ENCODE results near the gene WDR45. TPM values are rescaled to one million over a fixed set of nuclear protein-coding genes. Genes with fewer than 3 reads are reported as not detected.
"Not testable (repeated sequence)": the region's sequence is repeated elsewhere in the genome, so short reads cannot be mapped to it uniquely, and the experiment has no call there.

WDR45 gene
- total RNA-seq, result 79.0 TPM
- long read RNA-seq, transcript WDR45-206 (11 exons, 1,381 nt), result minor isoform, 7 of 123 reads
- long read RNA-seq, transcript WDR45-207 (11 exons, 1,639 nt), result major isoform, 59 of 123 reads
- long read RNA-seq, transcript WDR45-201 (11 exons, 1,444 nt), result minor isoform, 5 of 123 reads
- long read RNA-seq, transcript WDR45-224 (10 exons, 1,301 nt), result minor isoform, 8 of 123 reads
- long read RNA-seq, partial matches to known transcripts, result 12 of 123 reads
- long read RNA-seq, other reads (novel, unspliced or antisense), result 31 of 123 reads

DNA sequence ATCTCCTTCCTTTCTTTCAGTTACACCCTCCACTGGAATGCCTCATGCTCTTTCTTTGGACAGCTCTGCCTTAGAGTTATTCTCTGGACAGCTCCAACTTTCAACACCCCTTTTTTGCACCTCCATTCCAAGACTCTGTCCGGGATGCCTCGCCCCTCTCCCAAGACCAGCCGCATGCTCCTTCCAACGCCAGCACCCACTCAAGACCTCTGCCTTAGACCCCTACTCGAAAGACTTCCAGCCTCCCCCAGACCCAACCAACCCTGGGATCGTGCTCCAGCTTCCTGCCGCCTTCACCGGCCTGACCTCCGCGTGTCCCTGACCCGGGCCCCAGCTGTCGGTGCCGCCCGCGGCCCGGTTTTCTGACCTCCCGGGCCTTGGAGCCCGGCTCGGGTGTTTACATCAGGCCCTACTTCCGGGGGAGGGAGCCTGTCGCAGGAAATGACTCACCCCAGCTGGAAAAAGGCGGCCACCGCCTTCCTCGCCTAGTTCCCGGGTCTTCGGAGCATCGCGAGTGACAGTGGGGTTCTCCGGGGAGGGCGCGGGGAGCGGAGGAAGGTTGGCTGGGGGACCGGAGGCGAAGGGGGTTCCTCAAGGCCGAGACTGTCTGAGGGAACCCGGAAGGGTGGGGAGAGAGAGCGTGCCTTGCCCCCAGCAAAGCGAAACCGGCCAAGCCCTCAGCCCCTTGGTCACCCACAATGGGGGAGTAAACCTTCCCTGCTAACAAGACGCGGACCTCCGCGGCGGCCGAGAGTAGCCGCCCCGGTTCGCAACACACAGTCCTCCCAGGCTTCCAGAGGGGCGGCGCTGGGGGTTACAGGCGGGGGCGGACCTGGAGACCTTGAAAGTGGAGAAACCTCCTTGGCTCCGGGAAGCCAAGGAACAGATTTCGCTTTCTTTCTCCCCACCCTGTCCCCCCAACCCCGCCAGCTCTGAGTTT lies at the start of gene WDR45:
Gene WDR45, minus strand, starts transcription at position 399 of the 940 bp plus-strand sequence. CDS start 1,792 bp downstream, outside the sequence.
- DNase-seq, result peak; percentile 81

DNA sequence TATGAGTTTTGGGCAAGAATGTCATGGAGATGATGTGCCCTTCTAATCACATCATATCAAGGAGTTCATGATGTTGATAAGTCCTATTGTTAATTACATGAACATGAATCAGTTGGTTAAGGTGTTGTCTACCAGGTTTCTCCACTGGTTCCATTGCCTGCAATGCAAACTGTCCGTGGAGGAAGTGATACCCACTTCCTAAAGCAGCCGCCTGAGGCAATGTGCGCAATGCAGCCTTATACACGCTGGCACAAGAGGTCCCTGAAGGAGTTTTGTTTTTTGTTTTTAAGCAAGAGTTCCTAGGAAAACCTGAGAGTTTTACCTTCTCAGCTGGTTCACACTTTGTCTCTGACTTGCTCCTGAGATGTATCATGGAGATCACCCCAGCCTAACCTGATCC lies 49.7 kb upstream of the WDR45 start:
- ATAC-seq (ENCODE audit: poor library complexity) (no peak), DNase-seq (no peak)
- intact Hi-C loops (cut with DNase I), result no loop called here

More for the DNA sequence above, at the start of gene WDR45:
- ATAC-seq (ENCODE audit: poor library complexity), result peak; percentile 94
- intact Hi-C loops (cut with DNase I), result no loop called here

DNA sequence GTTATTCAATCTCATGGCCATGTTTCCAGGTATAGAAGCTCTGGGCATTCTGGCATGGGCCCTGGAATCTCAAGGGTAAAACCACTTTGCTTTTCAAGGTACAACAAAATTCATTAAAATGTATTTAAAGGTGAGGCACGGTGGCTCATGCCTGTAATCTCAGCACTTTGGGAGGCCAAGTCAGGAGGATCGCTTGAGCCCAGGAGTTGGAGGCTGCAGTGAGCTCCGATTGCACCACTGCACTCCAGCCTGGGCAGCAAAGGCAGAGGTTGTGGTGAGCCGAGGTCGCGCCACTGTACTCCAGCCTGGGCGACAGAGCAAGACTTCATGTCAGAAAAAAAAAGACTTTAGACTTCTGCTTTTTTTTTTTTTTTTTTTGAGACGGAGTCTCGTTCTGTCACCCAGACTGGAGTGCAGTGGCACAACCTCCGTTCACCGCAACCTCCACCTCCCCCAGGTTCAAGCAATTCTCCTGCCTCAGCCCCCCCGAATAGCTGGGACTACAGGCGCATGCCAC lies 48.1 kb upstream of the WDR45 start:
- intact Hi-C loops (cut with DNase I); ATAC-seq (ENCODE audit: poor library complexity); DNase-seq: not testable (repeated sequence)

DNA sequence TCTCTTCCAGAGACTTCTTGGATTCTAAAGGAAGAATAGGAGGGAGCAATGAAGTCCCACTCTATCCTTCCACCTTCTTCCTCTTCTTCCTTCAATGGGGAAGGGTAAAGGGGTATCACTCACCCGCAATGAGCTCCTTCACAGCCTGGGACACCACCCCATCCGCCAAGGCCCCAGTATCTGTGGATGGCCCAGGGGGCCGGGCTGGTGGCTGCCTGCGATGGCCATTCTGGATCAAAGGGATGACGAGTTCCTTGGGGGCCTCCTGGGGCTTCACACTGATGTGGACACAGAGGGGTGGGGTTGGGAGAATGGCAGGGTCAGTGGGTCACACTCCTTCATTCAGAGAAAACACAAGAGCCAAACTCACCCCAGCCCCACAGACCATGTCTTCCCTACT lies 42.8 kb upstream of the WDR45 start:
- intact Hi-C loops (cut with DNase I), result no loop called here
- no peak for ATAC-seq (ENCODE audit: poor library complexity)
- DNase-seq, result no peak

DNA sequence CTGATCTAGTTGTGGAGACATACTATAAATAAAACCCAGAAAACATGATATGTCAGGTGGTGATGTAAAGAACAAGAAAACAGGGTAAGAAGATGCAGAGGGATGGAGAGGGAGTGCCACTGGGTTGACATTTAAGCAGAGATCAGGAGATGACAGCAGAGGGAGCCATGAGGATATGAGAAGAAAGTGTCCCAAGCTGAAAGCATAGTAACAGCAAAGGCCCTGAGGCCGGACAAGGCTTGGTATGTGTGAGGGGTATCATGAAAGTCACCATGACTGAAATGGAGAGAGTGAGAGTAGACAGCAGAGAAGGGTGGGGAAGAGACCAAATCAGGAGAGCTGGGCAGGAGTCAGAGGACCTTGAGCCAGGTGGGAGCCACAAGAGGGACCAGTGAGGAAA lies 40.4 kb upstream of the WDR45 start:
- DNase-seq, result no peak
- ATAC-seq (ENCODE audit: poor library complexity), result no peak
- intact Hi-C loops (cut with DNase I), result no loop called here

DNA sequence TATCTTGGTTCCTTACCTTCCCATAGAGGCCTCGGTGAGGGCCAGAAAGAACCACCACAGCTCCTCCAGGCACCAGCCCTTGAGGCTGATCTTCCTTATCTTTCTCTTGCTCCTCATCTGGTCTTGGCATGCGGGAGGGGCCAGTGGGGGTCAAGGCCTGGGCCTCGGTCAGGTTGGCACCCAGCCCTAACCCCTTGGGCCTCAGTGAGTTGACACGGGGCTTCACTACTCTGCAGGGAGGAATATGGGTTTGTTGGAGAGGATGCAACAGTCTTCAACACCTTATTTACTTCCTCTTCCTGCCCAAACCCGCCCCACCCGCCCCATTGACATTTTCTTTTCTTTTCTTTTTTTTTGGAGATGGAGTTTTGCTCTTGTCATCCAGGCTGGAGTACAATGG lies 37.9 kb upstream of the WDR45 start:
- DNase-seq, result no peak
- intact Hi-C loops (cut with DNase I), result no loop called here
- ATAC-seq (ENCODE audit: poor library complexity), result no peak

DNA sequence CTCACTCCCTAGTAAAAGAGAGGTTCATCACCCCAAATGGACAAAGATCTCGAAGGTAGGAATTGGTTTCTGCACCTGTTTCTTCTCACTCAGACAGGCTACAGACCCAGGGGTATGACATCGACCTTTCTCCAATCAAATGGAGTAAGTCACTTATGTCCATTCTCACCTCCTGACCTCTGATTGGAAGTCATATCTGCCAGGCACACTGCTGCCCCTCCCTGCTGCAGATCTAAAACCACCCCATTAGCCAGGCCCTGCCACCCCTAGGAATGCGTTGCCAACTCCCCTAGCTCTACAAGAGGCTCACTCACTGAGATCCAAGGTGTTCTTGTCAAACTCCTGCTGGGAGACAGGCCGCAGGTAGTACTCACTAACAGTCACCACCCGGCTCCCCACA lies 37.0 kb upstream of the WDR45 start:
- intact Hi-C loops (cut with DNase I), result no loop called here
- DNase-seq (no peak), ATAC-seq (ENCODE audit: poor library complexity) (no peak)

DNA sequence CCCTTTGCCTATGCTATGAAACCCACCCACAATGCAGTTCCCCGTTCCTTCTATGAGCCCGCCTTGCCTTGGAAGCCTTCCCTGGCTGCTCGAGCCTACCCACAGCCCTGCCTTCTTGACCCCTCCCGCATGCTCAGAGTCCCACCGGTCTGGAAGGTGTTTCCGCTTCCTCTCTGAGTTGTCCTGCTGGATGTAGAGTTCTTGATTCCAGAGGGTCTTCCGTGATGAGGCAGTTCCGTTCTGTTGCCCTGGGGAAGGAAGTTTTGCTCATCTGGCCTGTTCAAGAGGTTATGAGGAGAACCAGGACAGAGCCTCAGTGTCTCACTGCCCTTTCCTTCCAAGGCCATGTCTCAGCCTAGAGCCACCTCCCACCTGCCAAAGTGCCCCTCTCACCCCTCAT lies 36.4 kb upstream of the WDR45 start:
- intact Hi-C loops (cut with DNase I), result no loop called here
- ATAC-seq (ENCODE audit: poor library complexity) (no peak), DNase-seq (no peak)

DNA sequence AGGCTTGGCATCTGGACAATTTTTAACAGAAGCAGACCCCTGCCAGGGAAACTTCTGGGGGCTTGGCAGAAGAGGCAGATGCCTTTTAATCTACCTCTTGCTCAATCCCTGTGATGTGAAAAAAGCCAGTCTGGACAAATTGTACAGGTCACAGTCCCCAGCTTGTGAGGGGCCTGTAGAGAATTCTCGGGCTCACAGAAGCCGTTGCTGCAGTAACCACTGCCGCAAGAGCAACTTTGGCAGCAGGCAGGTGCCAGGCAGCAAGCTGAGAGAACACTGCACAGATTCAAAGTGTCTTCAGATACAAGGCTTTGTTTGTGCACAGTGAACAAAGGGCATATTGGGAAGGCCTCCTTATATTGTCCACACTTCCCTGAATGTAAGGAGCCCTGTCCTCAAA lies 32.1 kb upstream of the WDR45 start:
- DNase-seq (no peak), ATAC-seq (ENCODE audit: poor library complexity) (peak; percentile 31)
- intact Hi-C loops (cut with DNase I), result no loop called here

DNA sequence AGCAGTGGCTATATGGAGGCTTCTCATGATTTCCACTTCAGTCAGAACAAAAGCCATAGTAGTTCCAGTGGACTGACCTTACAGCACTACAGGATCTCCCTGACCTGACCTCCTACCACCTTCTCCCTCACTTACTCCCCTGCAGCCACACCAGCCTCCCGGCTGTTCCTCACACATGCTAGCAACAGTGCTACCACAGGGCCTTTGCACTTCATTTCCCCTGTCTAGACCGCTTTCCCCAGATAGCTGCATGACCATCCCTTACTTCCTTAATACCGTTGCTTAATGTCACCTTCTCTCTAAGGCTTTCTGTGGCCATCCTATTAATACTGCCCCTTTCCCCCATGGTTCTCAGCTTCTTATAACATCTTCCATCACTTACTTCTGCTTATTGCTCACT lies 30.7 kb upstream of the WDR45 start:
- DNase-seq (no peak), ATAC-seq (ENCODE audit: poor library complexity) (no peak)
- intact Hi-C loops (cut with DNase I), result no loop called here

DNA sequence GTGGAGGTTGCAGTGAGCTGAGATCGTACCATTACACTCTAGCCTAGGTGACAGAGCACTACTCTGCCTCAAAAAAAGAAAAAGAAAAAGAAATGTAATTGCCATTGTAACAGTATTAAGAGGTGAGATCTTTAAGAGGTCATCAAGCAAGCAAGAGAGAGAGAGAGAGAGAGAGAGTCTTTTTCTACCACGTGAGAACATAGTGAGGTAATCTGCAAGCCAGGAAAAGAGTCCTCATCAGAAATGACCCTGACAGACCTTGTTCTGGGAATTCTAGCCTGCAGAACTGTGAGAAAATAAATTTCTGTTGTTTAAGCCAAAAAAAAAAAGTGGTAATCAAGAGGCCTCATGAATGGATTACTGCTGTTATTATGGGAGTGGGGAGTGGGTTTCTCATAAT lies 29.0 kb upstream of the WDR45 start:
- intact Hi-C loops (cut with DNase I), result no loop called here
- DNase-seq (no peak), ATAC-seq (ENCODE audit: poor library complexity) (no peak)

DNA sequence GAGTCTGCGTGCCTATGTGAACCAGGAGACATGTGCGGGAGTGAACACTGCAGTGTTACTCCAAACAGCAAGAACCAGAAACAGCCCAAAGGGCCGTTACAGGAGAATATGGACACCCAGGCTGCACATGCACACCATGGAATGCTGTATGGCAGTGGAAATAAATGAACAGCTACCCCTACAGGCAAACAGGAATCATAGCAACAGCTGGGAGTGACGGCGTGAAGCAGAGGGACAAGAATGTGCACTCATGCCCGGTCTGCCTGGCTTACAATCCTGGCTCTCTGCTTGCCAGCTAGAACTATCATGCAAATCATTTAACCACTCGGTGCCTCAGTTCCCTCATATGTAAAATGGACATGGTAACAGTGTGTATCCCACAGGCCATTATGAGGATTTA lies 27.2 kb upstream of the WDR45 start:
- intact Hi-C loops (cut with DNase I), result no loop called here
- peak; percentile 83 for ATAC-seq (ENCODE audit: poor library complexity)
- peak; percentile 42 for DNase-seq

DNA sequence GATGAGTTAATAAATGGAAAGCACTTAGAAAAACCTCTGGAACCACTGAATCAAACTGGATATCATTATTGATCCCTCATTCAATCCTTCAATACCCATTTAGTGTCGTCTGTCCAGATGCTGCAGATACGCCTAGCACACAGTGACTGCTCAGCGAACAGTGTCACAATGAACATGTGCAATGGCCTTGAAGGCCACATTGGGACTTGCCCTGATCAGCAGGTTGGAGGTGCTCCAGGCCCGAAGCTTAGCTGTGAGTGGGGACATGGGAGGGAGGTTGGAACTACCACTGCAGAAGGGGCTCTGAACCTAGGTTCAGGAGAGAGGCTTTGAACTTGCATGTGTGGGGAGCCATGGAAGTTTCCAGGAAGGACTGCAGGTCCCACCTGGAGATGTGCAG lies 26.6 kb upstream of the WDR45 start:
- no peak for ATAC-seq (ENCODE audit: poor library complexity)
- intact Hi-C loops (cut with DNase I), result no loop called here
- no peak for DNase-seq

DNA sequence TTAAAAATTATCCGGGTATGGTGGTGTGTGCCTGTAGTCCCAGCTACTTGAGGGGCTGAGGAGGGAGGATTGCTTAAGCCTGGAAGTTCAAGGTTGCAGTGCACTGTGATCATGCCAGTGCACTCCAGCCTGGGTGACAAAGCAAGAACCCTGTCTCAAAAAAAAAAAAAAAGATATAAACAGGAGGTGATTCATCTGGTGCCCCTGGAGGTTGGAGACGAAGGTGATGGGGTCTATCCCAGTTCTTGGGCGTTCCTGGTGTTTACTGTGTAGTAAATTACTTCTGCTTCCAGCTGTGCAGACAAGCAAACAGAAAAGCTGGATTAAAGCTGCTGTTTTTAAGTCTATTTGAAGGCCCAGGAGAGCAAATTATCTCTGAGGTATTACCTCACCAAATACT lies 23.9 kb upstream of the WDR45 start:
- no peak for DNase-seq
- ATAC-seq (ENCODE audit: poor library complexity), result no peak
- intact Hi-C loops (cut with DNase I), result no loop called here

DNA sequence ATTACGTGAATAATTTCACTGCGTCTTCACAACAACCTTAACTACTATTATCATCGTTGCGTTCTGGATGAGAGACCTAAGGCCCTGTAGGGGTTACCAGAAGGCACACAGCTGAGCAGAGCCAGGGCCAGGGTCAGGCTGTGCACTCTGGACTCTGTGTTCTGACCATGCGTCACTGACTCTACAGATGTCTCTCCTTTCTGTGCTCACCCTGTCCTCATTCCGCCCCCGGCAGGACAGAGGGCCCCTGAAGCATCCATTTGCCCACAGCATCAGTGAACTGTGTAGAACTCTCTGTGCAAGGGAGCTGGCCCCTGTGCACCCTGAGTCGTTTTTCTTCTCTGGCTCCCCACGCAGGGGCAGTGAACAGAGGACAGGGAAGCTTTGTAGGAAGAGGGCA lies 22.5 kb upstream of the WDR45 start:
- intact Hi-C loops (cut with DNase I), result no loop called here
- ATAC-seq (ENCODE audit: poor library complexity), result no peak
- DNase-seq, result no peak

DNA sequence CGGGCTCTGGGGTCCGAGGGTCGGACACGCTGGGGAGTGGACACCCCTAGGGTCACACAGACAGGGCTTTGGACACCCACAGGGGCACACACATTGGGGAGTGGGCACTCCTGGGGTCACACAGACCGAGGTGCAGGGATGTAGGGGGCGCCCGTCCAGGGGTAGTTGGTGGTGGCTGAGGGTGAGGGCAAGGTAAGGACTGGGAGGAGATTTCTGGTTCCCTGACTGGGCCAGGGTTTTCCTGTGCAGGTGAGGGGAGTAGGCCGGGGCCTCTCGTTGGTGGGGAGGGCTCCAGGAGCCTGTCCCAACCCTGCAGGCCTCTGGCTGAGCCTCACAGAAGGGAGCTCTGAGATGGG lies 21.9 kb upstream of the WDR45 start:
- intact Hi-C loops (cut with DNase I), result no loop called here
- ATAC-seq (ENCODE audit: poor library complexity), result no peak
- no peak for DNase-seq

DNA sequence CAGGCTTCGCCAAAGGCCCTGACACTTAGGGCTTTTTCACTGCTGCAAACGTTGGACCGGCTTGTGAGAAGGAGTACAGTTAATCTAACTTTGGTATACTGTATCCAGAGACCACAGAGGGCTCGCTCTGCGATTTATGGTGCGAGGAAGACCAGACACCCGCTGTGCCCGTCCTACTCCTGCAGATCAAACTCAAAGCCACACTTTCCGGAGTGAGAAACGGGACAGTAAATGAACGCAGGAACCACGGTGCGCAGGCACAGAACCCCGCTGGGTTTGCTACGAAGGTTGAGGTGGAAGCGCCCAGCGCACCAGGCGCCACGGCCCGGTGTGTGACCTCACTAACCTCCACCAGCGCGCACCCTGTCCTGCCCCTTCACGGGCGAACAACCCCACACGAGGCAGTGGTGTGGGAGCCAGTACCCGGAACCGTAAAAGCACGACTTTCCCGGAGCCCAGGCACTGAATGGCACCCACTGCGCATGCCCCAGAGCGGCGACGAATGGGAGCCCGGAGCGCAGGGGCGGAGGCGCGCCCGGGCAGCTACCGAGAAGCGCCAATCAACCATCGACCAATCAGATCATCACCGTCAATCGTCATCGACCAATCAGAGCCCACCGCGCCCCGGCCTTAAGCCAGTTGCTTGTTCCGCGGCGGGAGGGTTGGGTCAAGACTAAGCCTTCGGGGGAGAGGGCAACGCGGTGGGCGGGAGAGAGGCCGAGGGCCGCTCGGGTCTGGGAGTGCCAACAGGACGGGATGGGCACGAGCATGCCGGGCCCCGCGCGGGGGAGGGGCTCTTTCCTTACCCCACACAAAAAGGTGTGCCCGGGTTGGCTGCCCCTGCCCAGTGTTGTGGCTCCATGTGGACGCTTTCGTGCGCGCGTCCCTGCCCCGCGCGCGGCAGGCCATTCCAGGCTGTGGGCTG lies 21.3 kb upstream of the WDR45 start:
- ATAC-seq (ENCODE audit: poor library complexity) (peak; percentile 99), DNase-seq (peak; percentile 94)
- intact Hi-C loops (cut with DNase I), result no loop called here

DNA sequence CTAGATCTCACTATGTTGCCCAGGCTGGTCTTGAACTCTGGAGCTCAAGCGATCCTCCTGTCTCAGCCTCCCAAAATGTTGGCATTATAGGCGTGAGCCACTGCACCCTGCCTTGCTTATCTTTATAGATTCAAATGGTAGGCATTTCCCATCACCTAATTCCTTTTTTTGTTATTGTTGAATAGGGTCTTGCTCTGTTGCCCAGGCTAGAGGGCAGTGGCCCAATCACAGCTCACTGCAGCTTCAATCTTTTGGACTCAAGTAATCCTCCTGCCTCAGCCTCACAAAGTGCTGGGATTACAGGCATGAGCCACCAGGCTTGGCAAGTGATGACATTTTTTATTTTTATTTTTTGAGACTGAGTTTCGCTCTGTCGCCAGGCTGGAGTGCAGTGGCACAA lies 16.7 kb upstream of the WDR45 start:
- DNase-seq (no peak), ATAC-seq (ENCODE audit: poor library complexity) (no peak)
- intact Hi-C loops (cut with DNase I), result no loop called here

DNA sequence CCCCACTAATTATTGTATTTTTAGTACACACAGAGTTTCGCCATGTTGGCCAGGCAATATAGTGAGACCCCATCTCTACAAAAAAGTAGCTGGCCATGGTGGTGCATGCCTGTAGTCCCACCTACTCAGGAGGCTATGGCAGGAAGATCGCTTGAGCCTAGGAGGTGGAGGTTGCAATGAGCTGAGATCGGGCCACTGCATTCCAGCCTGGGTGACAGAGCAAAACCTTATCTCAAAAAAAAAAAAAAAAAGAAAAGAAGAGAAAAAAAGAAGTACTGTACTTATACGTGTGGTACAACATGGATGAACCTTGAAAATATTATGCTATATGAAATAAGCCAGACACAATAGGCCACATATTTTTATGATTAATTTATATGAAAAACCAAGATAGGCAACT lies 9.9 kb upstream of the WDR45 start:
- no peak for ATAC-seq (ENCODE audit: poor library complexity)
- no peak for DNase-seq
- intact Hi-C loops (cut with DNase I), result no loop called here

Data from Right ventricle myocardium superior (tissue), 1 donor.